Astrocyte (in vitro differentiated cells and primary cell): ENCODE measurements around the gene MOK.

Experiments
- CTCF ChIP-seq: IDR thresholded peaks from 2 replicates; pipeline ENCODE4 v1.5.1; 2011; ENCODE audit warnings: low read depth, mild to moderate bottlenecking, inconsistent platforms, low read length, moderate library complexity; ENCODE audit not compliant: insufficient read depth
- EZH2 ChIP-seq: IDR thresholded peaks from 2 replicates; pipeline ENCODE4 v1.6.1; 2012; ENCODE audit warnings: mild to moderate bottlenecking, low read length, inconsistent platforms; ENCODE audit not compliant: insufficient read depth

GRCh38 chr14:102238766-102239165 is 66.2 kb downstream of the MOK start:
- TF ChIP-seq EZH2 (no peak), CTCF (no peak)
